Measurements from ENCODE around the gene KCTD19. TPM values are rescaled to one million over a fixed set of nuclear protein-coding genes. Genes with fewer than 3 reads are reported as not detected.

The KCTD19 gene
- polyA plus RNA-seq, 2 donors, result not detected

GRCh38 chr16:67257486-67258160, 68.9 kb downstream of the KCTD19 start:
- 68 to 73% methylated on average over 4 of the region's 4 CpGs for WGBS, 2 donors
- Histone ChIP-seq H3K9me3 (ENCODE audit: control insufficient read depth in 2 of 2, insufficient read depth in 1 of 2, low read depth in 1 of 2, low read length in 1 of 2) (no peaks in the 10 kb centered on the region), H3K27ac (ENCODE audit: low read depth in 2 of 2, low read length in 1 of 2) (no peak overlapping the region), H3K27me3 (ENCODE audit: control insufficient read depth in 1 of 2, insufficient read depth in 2 of 2, low read length in 2 of 2) (no peaks in the 10 kb centered on the region), H3K4me1 (ENCODE audit: control insufficient read depth in 2 of 2, insufficient read depth in 2 of 2, low read length in 1 of 2) (no peaks in the 10 kb centered on the region), H3K36me3 (ENCODE audit: control insufficient read depth in 2 of 2, insufficient read depth in 2 of 2, low read length in 1 of 2) (no peaks in the 10 kb centered on the region), H3K4me3 (ENCODE audit: low read depth in 1 of 2, low read length in 2 of 2) (no peak overlapping the region)

DNA sequence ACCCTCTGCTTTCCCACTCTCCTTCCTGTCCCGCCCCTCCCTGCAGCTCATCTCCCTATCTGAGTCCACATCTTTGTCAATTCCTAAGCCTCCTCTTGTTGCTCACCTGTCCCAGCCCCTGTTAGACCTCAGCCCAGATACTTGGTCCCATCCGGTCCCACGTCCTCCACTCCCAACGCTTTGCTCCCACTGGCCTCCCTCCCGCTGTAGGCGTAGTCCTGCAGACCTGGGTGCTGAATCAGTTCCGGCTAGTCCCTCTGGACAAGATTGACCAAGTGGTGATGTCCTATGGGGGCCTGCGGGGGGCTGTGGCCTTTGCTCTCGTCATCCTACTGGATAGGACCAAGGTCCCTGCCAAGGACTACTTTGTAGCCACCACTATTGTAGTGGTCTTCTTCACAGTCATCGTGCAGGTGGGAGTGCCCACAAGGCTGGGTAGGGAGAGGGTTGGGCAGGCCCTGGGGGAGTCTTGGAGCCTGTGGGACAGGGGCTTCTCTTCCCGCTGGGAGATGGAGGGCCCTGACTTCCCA, 69.8 kb downstream of the KCTD19 start:
- WGBS, 2 donors, result 93 to 95% methylated on average over 11 of the region's 11 CpGs

DNA sequence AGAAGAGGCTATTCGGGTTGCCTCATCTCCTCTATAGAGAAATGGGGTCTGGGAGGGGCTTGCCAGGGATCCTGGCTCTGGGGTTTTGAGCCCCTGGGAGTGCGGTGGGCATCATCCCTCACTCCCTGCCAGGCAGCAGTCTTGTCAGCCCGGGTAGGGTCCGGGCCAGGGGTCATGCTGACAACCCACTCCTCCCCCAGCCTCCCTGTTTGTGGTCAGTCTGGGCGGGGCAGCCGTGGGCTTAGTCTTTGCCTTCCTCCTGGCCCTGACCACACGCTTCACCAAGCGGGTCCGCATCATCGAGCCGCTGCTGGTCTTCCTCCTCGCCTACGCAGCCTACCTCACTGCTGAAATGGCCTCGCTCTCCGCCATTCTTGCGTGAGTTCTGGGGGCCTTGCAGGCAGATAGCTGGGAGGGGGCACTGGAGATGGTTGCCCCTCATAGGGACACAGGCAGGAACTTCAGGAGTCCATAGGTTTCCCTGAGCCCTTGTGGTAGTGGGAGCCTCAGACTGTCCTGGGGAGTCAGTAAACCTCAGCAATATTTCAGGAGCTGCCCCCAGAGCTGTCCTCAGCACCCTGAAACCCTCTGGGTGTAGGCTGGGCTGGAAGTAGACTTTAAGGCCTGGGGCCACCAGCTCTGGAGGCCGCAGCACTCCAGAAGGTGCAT, 70.9 kb downstream of the KCTD19 start:
- H3K27ac ChIP-seq (ENCODE audit: low read depth in 2 of 2, low read length in 1 of 2), result no peak overlapping the region
- WGBS, 2 donors, result 91 to 92% methylated on average over 17 of the region's 17 CpGs

More for the DNA sequence above, 69.8 kb downstream of the KCTD19 start:
- no peaks in the 10 kb centered on the region for H3K27me3 ChIP-seq (ENCODE audit: control insufficient read depth in 1 of 2, insufficient read depth in 2 of 2, low read length in 2 of 2)
- no peak overlapping the region for H3K4me3 ChIP-seq (ENCODE audit: low read depth in 1 of 2, low read length in 2 of 2)
- H3K9me3 ChIP-seq (ENCODE audit: control insufficient read depth in 2 of 2, insufficient read depth in 1 of 2, low read depth in 1 of 2, low read length in 1 of 2), result no peaks in the 10 kb centered on the region
- H3K4me1 ChIP-seq (ENCODE audit: control insufficient read depth in 2 of 2, insufficient read depth in 2 of 2, low read length in 1 of 2), result no peaks in the 10 kb centered on the region
- no peaks in the 10 kb centered on the region for H3K36me3 ChIP-seq (ENCODE audit: control insufficient read depth in 2 of 2, insufficient read depth in 2 of 2, low read length in 1 of 2)
- no peak overlapping the region for H3K27ac ChIP-seq (ENCODE audit: low read depth in 2 of 2, low read length in 1 of 2)

DNA sequence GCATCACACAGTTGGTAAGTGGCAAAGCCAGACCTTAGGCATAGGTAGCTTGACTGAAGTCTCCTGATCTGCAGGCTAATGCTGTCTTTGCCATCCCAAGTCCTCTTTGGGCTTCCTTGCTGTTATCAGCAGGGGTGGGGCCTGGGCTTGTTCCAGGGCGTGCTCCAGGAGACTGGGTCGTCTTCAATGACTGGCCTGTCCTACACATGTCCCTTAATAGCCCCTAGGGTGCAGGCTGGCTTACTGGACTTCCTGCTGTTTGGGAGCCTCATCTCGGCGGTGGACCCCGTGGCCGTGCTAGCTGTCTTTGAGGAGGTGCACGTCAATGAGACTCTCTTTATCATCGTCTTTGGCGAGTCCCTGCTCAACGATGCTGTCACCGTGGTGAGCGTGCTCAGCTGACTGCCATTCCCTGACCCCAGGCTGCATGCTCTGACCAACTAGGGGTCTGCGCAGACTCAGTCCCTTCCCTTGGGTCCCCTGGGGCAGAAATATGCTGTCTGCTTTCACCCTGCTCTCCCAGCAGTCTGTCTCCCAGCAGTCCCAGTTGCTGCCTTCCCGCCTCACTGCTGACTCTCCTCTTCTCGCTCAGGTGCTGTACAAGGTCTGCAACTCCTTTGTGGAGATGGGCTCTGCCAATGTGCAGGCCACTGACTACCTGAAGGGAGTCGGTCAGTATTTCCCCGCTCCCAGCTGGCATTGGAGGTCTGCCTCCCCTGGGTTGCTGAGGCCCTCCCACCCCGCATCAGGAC, 71.6 kb downstream of the KCTD19 start:
- H3K4me1 ChIP-seq (ENCODE audit: control insufficient read depth in 2 of 2, insufficient read depth in 2 of 2, low read length in 1 of 2), result no peaks in the 10 kb centered on the region
- H3K27ac ChIP-seq (ENCODE audit: low read depth in 2 of 2, low read length in 1 of 2), result no peak overlapping the region
- H3K27me3 ChIP-seq (ENCODE audit: control insufficient read depth in 1 of 2, insufficient read depth in 2 of 2, low read length in 2 of 2), result no peaks in the 10 kb centered on the region
- H3K4me3 ChIP-seq (ENCODE audit: low read depth in 1 of 2, low read length in 2 of 2), result no peak overlapping the region
- H3K9me3 ChIP-seq (ENCODE audit: control insufficient read depth in 2 of 2, insufficient read depth in 1 of 2, low read depth in 1 of 2, low read length in 1 of 2), result no peaks in the 10 kb centered on the region
- WGBS, 2 donors, result 83 to 86% methylated on average over 18 of the region's 18 CpGs
- H3K36me3 ChIP-seq (ENCODE audit: control insufficient read depth in 2 of 2, insufficient read depth in 2 of 2, low read length in 1 of 2), result no peaks in the 10 kb centered on the region

More for the DNA sequence above, 70.9 kb downstream of the KCTD19 start:
- H3K36me3 ChIP-seq (ENCODE audit: control insufficient read depth in 2 of 2, insufficient read depth in 2 of 2, low read length in 1 of 2), result no peaks in the 10 kb centered on the region
- H3K9me3 ChIP-seq (ENCODE audit: control insufficient read depth in 2 of 2, insufficient read depth in 1 of 2, low read depth in 1 of 2, low read length in 1 of 2), result no peaks in the 10 kb centered on the region
- H3K4me1 ChIP-seq (ENCODE audit: control insufficient read depth in 2 of 2, insufficient read depth in 2 of 2, low read length in 1 of 2), result no peaks in the 10 kb centered on the region
- H3K4me3 ChIP-seq (ENCODE audit: low read depth in 1 of 2, low read length in 2 of 2), result no peak overlapping the region
- H3K27me3 ChIP-seq (ENCODE audit: control insufficient read depth in 1 of 2, insufficient read depth in 2 of 2, low read length in 2 of 2), result no peaks in the 10 kb centered on the region

GRCh38 chr16:67252609-67253497, 73.7 kb downstream of the KCTD19 start:
- no peaks in the 10 kb centered on the region for H3K9me3 ChIP-seq (ENCODE audit: control insufficient read depth in 2 of 2, insufficient read depth in 1 of 2, low read depth in 1 of 2, low read length in 1 of 2)
- H3K27me3 ChIP-seq (ENCODE audit: control insufficient read depth in 1 of 2, insufficient read depth in 2 of 2, low read length in 2 of 2), result peaks cover 0 to 8% of the 10 kb centered on the region in 2 donors
- 86 to 94% methylated on average over 4 of the region's 4 CpGs for WGBS, 2 donors
- H3K4me3 ChIP-seq (ENCODE audit: low read depth in 1 of 2, low read length in 2 of 2), result no peak overlapping the region
- no peak overlapping the region for H3K27ac ChIP-seq (ENCODE audit: low read depth in 2 of 2, low read length in 1 of 2)
- H3K36me3 ChIP-seq (ENCODE audit: control insufficient read depth in 2 of 2, insufficient read depth in 2 of 2, low read length in 1 of 2), result no peaks in the 10 kb centered on the region
- peaks cover 2 to 12% of the 10 kb centered on the region in 2 donors for H3K4me1 ChIP-seq (ENCODE audit: control insufficient read depth in 2 of 2, insufficient read depth in 2 of 2, low read length in 1 of 2)

DNA sequence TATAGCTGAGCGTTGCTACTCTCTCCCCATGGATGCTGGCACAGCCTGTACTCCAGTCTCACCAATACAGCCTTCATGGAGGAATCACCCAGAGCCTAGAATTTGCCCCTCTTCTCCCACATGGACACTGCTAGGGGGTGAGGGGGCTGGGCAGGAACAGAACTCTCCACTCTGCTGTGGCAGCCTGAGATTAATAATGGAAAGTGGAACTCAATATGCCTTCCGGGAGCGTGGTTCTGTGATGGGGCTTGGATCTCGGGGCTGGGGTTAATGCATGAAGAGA, 76.6 kb downstream of the KCTD19 start:
- H3K27me3 ChIP-seq (ENCODE audit: control insufficient read depth in 1 of 2, insufficient read depth in 2 of 2, low read length in 2 of 2), result peaks cover 0 to 8% of the 10 kb centered on the region in 2 donors
- no peaks in the 10 kb centered on the region for H3K36me3 ChIP-seq (ENCODE audit: control insufficient read depth in 2 of 2, insufficient read depth in 2 of 2, low read length in 1 of 2)
- H3K27ac ChIP-seq (ENCODE audit: low read depth in 2 of 2, low read length in 1 of 2), result no peak overlapping the region
- H3K4me3 ChIP-seq (ENCODE audit: low read depth in 1 of 2, low read length in 2 of 2), result no peak overlapping the region
- H3K9me3 ChIP-seq (ENCODE audit: control insufficient read depth in 2 of 2, insufficient read depth in 1 of 2, low read depth in 1 of 2, low read length in 1 of 2), result no peaks in the 10 kb centered on the region
- WGBS, 2 donors, result 69 to 77% methylated on average over 4 of the region's 4 CpGs
- peaks cover 5 to 24% of the 10 kb centered on the region in 2 donors for H3K4me1 ChIP-seq (ENCODE audit: control insufficient read depth in 2 of 2, insufficient read depth in 2 of 2, low read length in 1 of 2)

- Histone ChIP-seq H3K27me3 (ENCODE audit: control insufficient read depth in 1 of 2, insufficient read depth in 2 of 2, low read length in 2 of 2) (peaks cover 0 to 8% of the 10 kb centered on the region in 2 donors), H3K36me3 (ENCODE audit: control insufficient read depth in 2 of 2, insufficient read depth in 2 of 2, low read length in 1 of 2) (no peaks in the 10 kb centered on the region), H3K9me3 (ENCODE audit: control insufficient read depth in 2 of 2, insufficient read depth in 1 of 2, low read depth in 1 of 2, low read length in 1 of 2) (no peaks in the 10 kb centered on the region), H3K27ac (ENCODE audit: low read depth in 2 of 2, low read length in 1 of 2) (no peak overlapping the region), H3K4me1 (ENCODE audit: control insufficient read depth in 2 of 2, insufficient read depth in 2 of 2, low read length in 1 of 2) (peaks cover 9 to 28% of the 10 kb centered on the region in 2 donors), H3K4me3 (ENCODE audit: low read depth in 1 of 2, low read length in 2 of 2) (peak overlapping the region; percentile 24 to 27)
- 21 to 23% methylated on average over 22 of the region's 22 CpGs for WGBS, 2 donors
These were observed 77.1 kb downstream of the KCTD19 start for GRCh38 chr16:67249178-67250044.

GRCh38 chr16:67248401-67249177, 78.0 kb downstream of the KCTD19 start, which contains the start of gene SLC9A5:
TSS of gene SLC9A5 (plus strand) at chr16:67248979. CDS start at chr16:67249015, 36 bp downstream.
- Histone ChIP-seq H3K9me3 (ENCODE audit: control insufficient read depth in 2 of 2, insufficient read depth in 1 of 2, low read depth in 1 of 2, low read length in 1 of 2) (no peaks in the 10 kb centered on the region), H3K36me3 (ENCODE audit: control insufficient read depth in 2 of 2, insufficient read depth in 2 of 2, low read length in 1 of 2) (no peaks in the 10 kb centered on the region), H3K27ac (ENCODE audit: low read depth in 2 of 2, low read length in 1 of 2) (no peak within 1 kb of the TSS), H3K4me1 (ENCODE audit: control insufficient read depth in 2 of 2, insufficient read depth in 2 of 2, low read length in 1 of 2) (peaks cover 9 to 28% of the 10 kb centered on the region in 2 donors), H3K4me3 (ENCODE audit: low read depth in 1 of 2, low read length in 2 of 2) (peak within 1 kb of the TSS; percentile 24 to 27), H3K27me3 (ENCODE audit: control insufficient read depth in 1 of 2, insufficient read depth in 2 of 2, low read length in 2 of 2) (peaks cover 0 to 8% of the 10 kb centered on the region in 2 donors)
- 0 to 1% methylated on average over 62 to 75 of the region's 75 CpGs for WGBS, 2 donors
